GM23248 (cell line): ENCODE results near the gene SH3TC1. TPM values are rescaled to one million over a fixed set of nuclear protein-coding genes. Genes with fewer than 3 reads are reported as not detected.

Experiments
- DNase-seq: peaks from one replicate; pipeline ENCODE4 v3.0.0-alpha.2; 2015
- H2AFZ ChIP-seq: fragments of 200-600 bp; sonication (generic); 2 replicates; pipeline ENCODE4 v1.6.1; 2016; ENCODE audit warnings: antibody characterized with exemption
- H3F3A ChIP-seq: fragments of 200-600 bp; sonication (generic); 2 replicates; pipeline ENCODE4 v1.6.1; 2016; ENCODE audit warnings: mild to moderate bottlenecking, antibody characterized with exemption, mixed run types; ENCODE audit not compliant: insufficient read depth
- H3K27ac ChIP-seq: fragments of 200-600 bp; sonication (generic); 2 replicates; pipeline ENCODE4 v1.5.1; 2016; ENCODE audit warnings: mild to moderate bottlenecking
- H3K27me3 ChIP-seq: fragments of 200-600 bp; sonication (generic); replicated peaks from 2 replicates; pipeline ENCODE4 v1.6.1; 2016; ENCODE audit warnings: mild to moderate bottlenecking; ENCODE audit not compliant: insufficient read depth
- H3K36me3 ChIP-seq: fragments of 200-600 bp; sonication (generic); 2 replicates; pipeline ENCODE4 v1.6.1; 2016; ENCODE audit warnings: low read depth, mild to moderate bottlenecking
- H3K4me1 ChIP-seq: fragments of 200-600 bp; sonication (generic); 2 replicates; pipeline ENCODE4 v1.6.1; 2016; ENCODE audit warnings: mild to moderate bottlenecking; ENCODE audit not compliant: insufficient read depth
- H3K4me2 ChIP-seq: fragments of 200-600 bp; sonication (generic); one replicate; pipeline ENCODE4 v1.6.1; 2016; ENCODE audit warnings: mild to moderate bottlenecking; ENCODE audit not compliant: unreplicated experiment
- H3K4me3 ChIP-seq: fragments of 200-600 bp; sonication (generic); 2 replicates; pipeline ENCODE4 v1.5.1; 2016; ENCODE audit warnings: mild to moderate bottlenecking
- H3K79me2 ChIP-seq: fragments of 200-600 bp; sonication (generic); 2 replicates; pipeline ENCODE4 v1.6.1; 2016; ENCODE audit warnings: mild to moderate bottlenecking; ENCODE audit not compliant: insufficient read depth
- H3K9ac ChIP-seq: fragments of 200-600 bp; sonication (generic); 2 replicates; pipeline ENCODE4 v1.6.1; 2016; ENCODE audit warnings: mild to moderate bottlenecking
- H3K9me2 ChIP-seq: fragments of 200-600 bp; sonication (generic); 2 replicates; pipeline ENCODE4 v1.6.1; 2016; ENCODE audit warnings: mixed run types, mild to moderate bottlenecking, moderate library complexity; ENCODE audit not compliant: insufficient read depth
- H3K9me3 ChIP-seq: fragments of 200-600 bp; sonication (generic); one replicate; pipeline ENCODE4 v1.6.1; 2017; ENCODE audit warnings: low read depth
- H4K20me1 ChIP-seq: fragments of 200-600 bp; sonication (generic); 2 replicates; pipeline ENCODE4 v1.6.0; 2016; ENCODE audit not compliant: insufficient read depth
- EZH2 ChIP-seq: fragments of 200-600 bp; sonication (generic); IDR thresholded peaks from 2 replicates; pipeline ENCODE4 v1.6.1; 2018; ENCODE audit warnings: antibody characterized with exemption, mild to moderate bottlenecking; ENCODE audit not compliant: insufficient read depth, poor library complexity, severe bottlenecking
- EZH2phosphoT487 ChIP-seq: fragments of 200-600 bp; sonication (generic); IDR thresholded peaks from 2 replicates; pipeline ENCODE4 v1.6.1; 2018; ENCODE audit warnings: antibody characterized with exemption, moderate library complexity, mild to moderate bottlenecking, low read depth; ENCODE audit not compliant: insufficient read depth
- WGBS, 2 experiments: methylation state at CpG; one replicate each; pipeline ENCODE4 v1.1.6; 2015 to 2017; ENCODE audit warnings: low lambda C conversion rate in 2 of 2, low coverage in 1 of 2; ENCODE audit errors: missing lambda C conversion rate in 2 of 2; 5-methylcytosine and 5-hydroxymethylcytosine counted together
- in situ Hi-C: fragments of 300-500 bp; cut with MboI; formaldehyde crosslinking; loops from 2 replicates; pipeline ENCODE4 v1.15.0; 2020
- polyA plus RNA-seq: library from polyadenylated mRNA; unstranded; fragments of >200 nt; fragmentation: Nextera tagmentation; extraction: Ambion mirVana; gene quantifications from 2 replicates; pipeline ENCODE4 v1.2.1, GENCODE V29; 2016
- total RNA-seq: library from RNA; depleted of rRNA; stranded (reverse); fragments of >200 nt; shearing (Covaris generic); gene quantifications from 2 replicates; pipeline ENCODE4 v1.2.3, GENCODE V29; 2014

Gene SH3TC1
- total and polyA plus RNA-seq, 2 experiments from 2014 or later, result 2.3 to 6.5 TPM

- no peak for TF ChIP-seq EZH2phosphoT487
- no peak for TF ChIP-seq EZH2
- no peak overlapping the region for H2AFZ ChIP-seq
- in situ Hi-C loops, result no loop called here
- no peak overlapping the region for H3K27ac ChIP-seq
- H3K9me2 ChIP-seq, result no peaks in the 10 kb centered on the region
- DNase-seq, result no peak
- H3K9ac ChIP-seq, result no peak overlapping the region
- no peaks in the 10 kb centered on the region for H4K20me1 ChIP-seq
- no peaks in the 10 kb centered on the region for H3F3A ChIP-seq
- H3K4me3 ChIP-seq, result no peak overlapping the region
- H3K4me2 ChIP-seq, result no peak overlapping the region
- H3K9me3 ChIP-seq, result no peaks in the 10 kb centered on the region
- peaks cover 21% of the 10 kb centered on the region for H3K27me3 ChIP-seq
- no peaks in the 10 kb centered on the region for H3K4me1 ChIP-seq
- no peaks in the 10 kb centered on the region for H3K36me3 ChIP-seq
- WGBS, 2 experiments, result 76 to 83% methylated on average over 14 of the region's 14 CpGs
- H3K79me2 ChIP-seq, result no peaks in the 10 kb centered on the region
Measured at GRCh38 chr4:8155660-8156421, 43.2 kb upstream of the SH3TC1 start.

- TF ChIP-seq EZH2 (no peak), EZH2phosphoT487 (no peak)
- no peak overlapping the region for H3K4me3 ChIP-seq
- no peak overlapping the region for H2AFZ ChIP-seq
- no peaks in the 10 kb centered on the region for H3K9me3 ChIP-seq
- no peaks in the 10 kb centered on the region for H3K9me2 ChIP-seq
- H3K9ac ChIP-seq, result no peak overlapping the region
- H3K4me2 ChIP-seq, result no peak overlapping the region
- H4K20me1 ChIP-seq, result no peaks in the 10 kb centered on the region
- H3F3A ChIP-seq, result no peaks in the 10 kb centered on the region
- no peak overlapping the region for H3K27ac ChIP-seq
- H3K36me3 ChIP-seq, result no peaks in the 10 kb centered on the region
- 40 to 50% methylated on average over 8 of the region's 8 CpGs for WGBS, 2 experiments
- in situ Hi-C loops, result no loop called here
- H3K27me3 ChIP-seq, result peaks cover 13% of the 10 kb centered on the region
- no peaks in the 10 kb centered on the region for H3K4me1 ChIP-seq
- DNase-seq, result no peak
- no peaks in the 10 kb centered on the region for H3K79me2 ChIP-seq
Measured at GRCh38 chr4:8156617-8157016, 42.5 kb upstream of the SH3TC1 start.

GRCh38 chr4:8157496-8157895 is 41.6 kb upstream of the SH3TC1 start:
- in situ Hi-C loops, result no loop called here
- no peaks in the 10 kb centered on the region for H3K36me3 ChIP-seq
- no peak overlapping the region for H3K4me3 ChIP-seq
- H3K9ac ChIP-seq, result no peak overlapping the region
- no peaks in the 10 kb centered on the region for H4K20me1 ChIP-seq
- H3F3A ChIP-seq, result no peaks in the 10 kb centered on the region
- no peak for DNase-seq
- no peaks in the 10 kb centered on the region for H3K9me2 ChIP-seq
- WGBS, 2 experiments, result 15 to 16% methylated on average over 13 of the region's 15 CpGs
- H2AFZ ChIP-seq, result no peak overlapping the region
- no peaks in the 10 kb centered on the region for H3K4me1 ChIP-seq
- H3K4me2 ChIP-seq, result no peak overlapping the region
- no peaks in the 10 kb centered on the region for H3K79me2 ChIP-seq
- H3K27ac ChIP-seq, result no peak overlapping the region
- no peaks in the 10 kb centered on the region for H3K9me3 ChIP-seq
- TF ChIP-seq EZH2phosphoT487, result no peak
- TF ChIP-seq EZH2, result no peak
- H3K27me3 ChIP-seq, result peaks cover 10% of the 10 kb centered on the region

GRCh38 chr4:8157944-8158709 is 41.0 kb upstream of the SH3TC1 start:
- no peak overlapping the region for H3K27ac ChIP-seq
- H3K9ac ChIP-seq, result no peak overlapping the region
- peak overlapping the region; percentile 67 for H3K4me3 ChIP-seq
- no peaks in the 10 kb centered on the region for H3K4me1 ChIP-seq
- no peaks in the 10 kb centered on the region for H4K20me1 ChIP-seq
- H3K9me2 ChIP-seq, result no peaks in the 10 kb centered on the region
- DNase-seq, result peak; percentile 30
- no peaks in the 10 kb centered on the region for H3K79me2 ChIP-seq
- in situ Hi-C loops, result no loop called here
- peak overlapping the region; percentile 75 for H2AFZ ChIP-seq
- peak overlapping the region; percentile 70 for H3K4me2 ChIP-seq
- TF ChIP-seq EZH2phosphoT487, result no peak
- no peak for TF ChIP-seq EZH2
- H3F3A ChIP-seq, result no peaks in the 10 kb centered on the region
- H3K27me3 ChIP-seq, result peaks cover 8% of the 10 kb centered on the region
- H3K36me3 ChIP-seq, result no peaks in the 10 kb centered on the region
- H3K9me3 ChIP-seq, result no peaks in the 10 kb centered on the region
- 4 to 6% methylated on average over 32 to 62 of the region's 70 CpGs for WGBS, 2 experiments
